Measurements from ENCODE around the gene HNRNPUL1. TPM values are rescaled to one million over a fixed set of nuclear protein-coding genes. Genes with fewer than 3 reads are reported as not detected.
A peak's percentile ranks its signal among the peaks of the same experiment; 100 is the strongest.

Gene HNRNPUL1
- total RNA-seq, 4 donors from 2014 or later, result 98.1 to 127 (median 113) TPM

DNA sequence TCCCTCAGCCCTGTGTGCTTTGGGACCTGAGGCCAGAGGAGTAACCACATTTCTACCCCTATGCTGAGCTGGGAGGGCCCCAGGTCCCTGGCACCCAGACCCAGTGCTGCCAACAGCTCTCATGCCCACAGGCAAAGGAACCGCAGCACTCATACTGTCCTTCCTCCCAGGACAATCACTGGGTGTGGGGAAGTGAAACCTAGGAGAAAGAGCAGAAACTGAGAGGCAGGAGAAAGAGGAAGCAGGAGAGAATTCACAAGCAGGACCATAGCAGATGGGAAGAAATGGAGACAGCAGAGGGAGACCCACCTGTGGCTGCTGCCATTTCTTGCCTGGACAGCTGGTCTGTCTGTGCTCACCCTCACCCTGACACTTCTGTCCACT, 64.7 kb downstream of the HNRNPUL1 start:
- intact Hi-C loops (cut with DNase I), result no loop called here
- TF ChIP-seq POLR2A (IDR thresholded peaks at IDR 0.05), result no peak
- TF ChIP-seq, protein P1, sequence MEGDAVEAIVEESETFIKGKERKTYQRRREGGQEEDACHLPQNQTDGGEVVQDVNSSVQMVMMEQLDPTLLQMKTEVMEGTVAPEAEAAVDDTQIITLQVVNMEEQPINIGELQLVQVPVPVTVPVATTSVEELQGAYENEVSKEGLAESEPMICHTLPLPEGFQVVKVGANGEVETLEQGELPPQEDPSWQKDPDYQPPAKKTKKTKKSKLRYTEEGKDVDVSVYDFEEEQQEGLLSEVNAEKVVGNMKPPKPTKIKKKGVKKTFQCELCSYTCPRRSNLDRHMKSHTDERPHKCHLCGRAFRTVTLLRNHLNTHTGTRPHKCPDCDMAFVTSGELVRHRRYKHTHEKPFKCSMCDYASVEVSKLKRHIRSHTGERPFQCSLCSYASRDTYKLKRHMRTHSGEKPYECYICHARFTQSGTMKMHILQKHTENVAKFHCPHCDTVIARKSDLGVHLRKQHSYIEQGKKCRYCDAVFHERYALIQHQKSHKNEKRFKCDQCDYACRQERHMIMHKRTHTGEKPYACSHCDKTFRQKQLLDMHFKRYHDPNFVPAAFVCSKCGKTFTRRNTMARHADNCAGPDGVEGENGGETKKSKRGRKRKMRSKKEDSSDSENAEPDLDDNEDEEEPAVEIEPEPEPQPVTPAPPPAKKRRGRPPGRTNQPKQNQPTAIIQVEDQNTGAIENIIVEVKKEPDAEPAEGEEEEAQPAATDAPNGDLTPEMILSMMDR (IDR thresholded peaks at IDR 0.05), result no peak
- H3K27ac ChIP-seq, result peak overlapping the region; percentile 85 to 90 (median 88)
- peaks cover 0 to 46% (median 12%) of the 10 kb centered on the region in 3 donors for H3K36me3 ChIP-seq
- peak overlapping the region in 1 of 4 donors; percentile 53 for H3K4me3 ChIP-seq
- H3K4me1 ChIP-seq, result peaks cover 53 to 71% (median 54%) of the 10 kb centered on the region in 3 donors
- DNase-seq, result no peak
- WGBS, 2 donors, result 13 to 60% methylated on average over 1 of the region's 1 CpG
- H3K9me3 ChIP-seq, result no peaks in the 10 kb centered on the region
- H3K27me3 ChIP-seq, result no peaks in the 10 kb centered on the region

DNA sequence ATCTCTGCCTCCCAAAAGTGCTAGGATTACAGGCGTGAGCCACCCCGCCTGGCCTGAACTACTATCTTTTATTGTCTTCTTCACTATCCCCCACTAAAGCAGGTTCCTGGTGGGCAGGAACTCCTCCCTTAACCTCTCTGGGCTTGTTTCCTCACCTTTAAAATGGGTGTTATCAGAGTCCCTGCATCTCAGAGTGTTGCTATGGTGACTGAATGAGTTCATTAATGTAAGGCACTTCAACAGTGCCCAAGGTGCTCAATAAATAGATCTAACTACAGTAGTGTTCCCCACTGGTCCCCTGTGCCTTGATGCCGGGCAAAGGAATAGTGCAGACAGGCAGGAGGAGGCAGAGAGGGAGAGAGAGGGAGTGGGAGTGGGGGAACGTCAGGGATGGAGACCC, 66.3 kb downstream of the HNRNPUL1 start:
- no peak for DNase-seq
- H3K4me1 ChIP-seq, result peaks cover 36 to 60% (median 41%) of the 10 kb centered on the region in 3 donors
- TF ChIP-seq, protein P1 (IDR thresholded peaks at IDR 0.05), result no peak
- no peak for TF ChIP-seq POLR2A (IDR thresholded peaks at IDR 0.05)
- peaks cover 0 to 50% (median 12%) of the 10 kb centered on the region in 3 donors for H3K36me3 ChIP-seq
- 82 to 90% methylated on average over 4 of the region's 4 CpGs for WGBS, 2 donors
- intact Hi-C loops (cut with DNase I), result no loop called here
- H3K27me3 ChIP-seq, result no peaks in the 10 kb centered on the region
- H3K9me3 ChIP-seq, result no peaks in the 10 kb centered on the region
- no peak overlapping the region for H3K4me3 ChIP-seq
- no peak overlapping the region for H3K27ac ChIP-seq

DNA sequence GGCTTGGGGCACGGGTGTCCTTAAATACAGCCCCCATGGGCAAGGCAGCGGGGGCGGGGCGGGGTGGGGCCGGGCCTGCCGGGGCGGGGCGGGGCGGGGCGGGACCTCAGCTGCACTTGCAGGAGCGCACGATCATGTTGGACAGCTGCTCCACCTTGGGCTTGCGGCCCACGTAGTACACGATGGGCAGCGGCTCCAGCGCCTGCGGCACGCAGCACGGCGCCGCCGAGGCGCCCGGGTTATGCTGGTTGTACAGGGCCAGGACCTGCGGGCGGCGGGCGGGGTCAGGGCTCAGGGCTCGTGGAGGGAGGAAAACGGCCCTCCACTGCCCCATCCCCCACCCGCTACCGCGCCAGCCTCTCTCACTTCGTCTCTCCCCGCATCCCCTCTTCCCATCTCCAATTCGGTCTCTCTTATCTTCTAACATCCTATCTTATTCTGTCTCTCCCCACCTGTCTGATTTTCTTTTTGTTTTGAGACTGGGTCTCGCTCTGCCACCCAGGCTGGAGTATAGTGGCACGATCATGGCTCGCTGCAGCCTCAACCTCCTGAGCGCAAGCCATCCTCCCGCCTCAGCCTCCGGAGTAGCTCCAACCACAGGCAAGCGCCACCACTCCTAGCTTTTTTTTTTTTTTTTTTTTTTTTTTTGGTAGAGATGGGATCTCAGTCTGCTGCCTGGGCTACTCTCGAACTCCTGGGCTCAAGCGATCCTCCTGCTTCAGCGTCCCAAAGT, 66.9 kb downstream of the HNRNPUL1 start:
- 85 to 87% methylated on average over 20 to 29 of the region's 47 CpGs for WGBS, 2 donors
- H3K9me3 ChIP-seq, result no peaks in the 10 kb centered on the region
- DNase-seq, result no peak
- H3K4me3 ChIP-seq, result no peak overlapping the region
- intact Hi-C loops (cut with DNase I), result no loop called here
- peaks cover 30 to 55% (median 35%) of the 10 kb centered on the region in 3 donors for H3K4me1 ChIP-seq
- TF ChIP-seq POLR2A (IDR thresholded peaks at IDR 0.05), result no peak
- TF ChIP-seq, protein P1 (IDR thresholded peaks at IDR 0.05), result no peak
- peaks cover 0 to 57% (median 12%) of the 10 kb centered on the region in 3 donors for H3K36me3 ChIP-seq
- H3K27me3 ChIP-seq, result no peaks in the 10 kb centered on the region
- no peak overlapping the region for H3K27ac ChIP-seq

DNA sequence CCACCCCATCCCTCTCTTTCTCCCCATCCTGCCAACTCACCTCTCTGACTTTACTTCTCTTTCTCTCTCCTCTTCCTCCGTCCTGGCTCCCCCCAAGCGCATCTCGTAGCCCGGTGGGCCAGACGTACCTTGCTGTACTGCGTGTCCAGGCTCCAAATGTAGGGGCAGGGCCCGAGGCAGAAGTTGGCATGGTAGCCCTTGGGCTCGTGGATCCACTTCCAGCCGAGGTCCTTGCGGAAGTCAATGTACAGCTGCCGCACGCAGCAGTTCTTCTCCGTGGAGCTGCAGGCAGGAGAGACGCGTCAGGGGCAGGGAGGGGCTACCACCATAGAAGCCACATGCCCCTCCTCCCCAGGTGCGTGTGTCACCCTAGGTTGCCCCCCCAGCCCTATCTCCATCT, 67.8 kb downstream of the HNRNPUL1 start:
- Histone ChIP-seq H3K36me3 (peaks cover 0 to 64% (median 12%) of the 10 kb centered on the region in 3 donors), H3K9me3 (no peaks in the 10 kb centered on the region)
- intact Hi-C loops (cut with DNase I), result no loop called here

DNA sequence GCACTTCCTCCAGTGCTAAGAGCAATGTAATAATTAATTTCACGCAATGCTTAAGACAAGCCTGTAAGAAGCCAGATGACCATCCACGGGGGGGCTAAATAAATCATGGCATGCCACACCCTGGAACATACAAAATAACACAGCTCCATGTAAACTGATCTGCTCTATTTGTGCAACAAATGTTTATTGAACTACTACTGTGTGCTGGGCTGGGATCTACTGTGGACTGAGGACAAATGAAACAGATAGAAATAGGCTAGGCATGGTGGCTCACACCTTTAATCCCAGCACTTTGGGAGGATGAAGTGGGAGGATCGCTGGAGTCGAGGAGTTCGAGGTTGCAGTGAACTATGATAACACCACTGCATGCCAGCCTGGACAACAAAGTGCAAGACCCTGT, 68.3 kb downstream of the HNRNPUL1 start:
- Histone ChIP-seq H3K4me3 (no peak overlapping the region), H3K27ac (no peak overlapping the region), H3K27me3 (no peaks in the 10 kb centered on the region), H3K9me3 (no peaks in the 10 kb centered on the region), H3K36me3 (peaks cover 0 to 69% (median 12%) of the 10 kb centered on the region in 3 donors), H3K4me1 (peaks cover 18 to 41% (median 21%) of the 10 kb centered on the region in 3 donors)
- no peak for DNase-seq
- intact Hi-C loops (cut with DNase I), result no loop called here
- TF ChIP-seq, protein P1 (IDR thresholded peaks at IDR 0.05), result no peak
- no peak for TF ChIP-seq POLR2A (IDR thresholded peaks at IDR 0.05)
- WGBS, 2 donors, result 84 to 88% methylated on average over 5 of the region's 5 CpGs

More for the DNA sequence above, 67.8 kb downstream of the HNRNPUL1 start:
- no peak for DNase-seq
- Histone ChIP-seq H3K4me1 (peaks cover 21 to 46% (median 26%) of the 10 kb centered on the region in 3 donors), H3K4me3 (no peak overlapping the region), H3K27ac (no peak overlapping the region), H3K27me3 (no peaks in the 10 kb centered on the region)
- WGBS, 2 donors, result 87 to 95% methylated on average over 7 to 14 of the region's 16 CpGs
- no peak for TF ChIP-seq POLR2A (IDR thresholded peaks at IDR 0.05)
- TF ChIP-seq, protein P1 (IDR thresholded peaks at IDR 0.05), result no peak
